ENCODE measurements around the gene NXPH2.

The NXPH2 gene

GRCh38 chr2:138779781-138780445 is at the start of gene NXPH2:
Gene NXPH2 (minus strand): TSS chr2:138780390. CDS start chr2:138780241, 149 bp downstream.
- DNase-seq (ENCODE audit: low read depth), result no peak

GRCh38 chr2:138829326-138829919 is 49.2 kb upstream of the NXPH2 start:
- no peak for DNase-seq (ENCODE audit: low read depth)

GRCh38 chr2:138827426-138828054 is 47.4 kb upstream of the NXPH2 start:
- DNase-seq (ENCODE audit: low read depth), result no peak

GRCh38 chr2:138823666-138824065 is 43.5 kb upstream of the NXPH2 start:
- no peak for DNase-seq (ENCODE audit: low read depth)

GRCh38 chr2:138819964-138820363 is 39.8 kb upstream of the NXPH2 start:
- no peak for DNase-seq (ENCODE audit: low read depth)

- DNase-seq (ENCODE audit: low read depth), result no peak
Observed at GRCh38 chr2:138818556-138818955, 38.4 kb upstream of the NXPH2 start.

- DNase-seq (ENCODE audit: low read depth), result no peak
Observed at GRCh38 chr2:138814123-138814898, 34.1 kb upstream of the NXPH2 start.

- no peak for DNase-seq (ENCODE audit: low read depth)
Observed at GRCh38 chr2:138811431-138811830, 31.2 kb upstream of the NXPH2 start.

- DNase-seq (ENCODE audit: low read depth), result no peak
Observed at GRCh38 chr2:138794724-138795123, 14.5 kb upstream of the NXPH2 start.

GRCh38 chr2:138787053-138787666 is 7.0 kb upstream of the NXPH2 start:
- no peak for DNase-seq (ENCODE audit: low read depth)

GRCh38 chr2:138782383-138782782 is 2.2 kb upstream of the NXPH2 start:
- DNase-seq (ENCODE audit: low read depth), result no peak

- DNase-seq (ENCODE audit: low read depth), result no peak
Observed at GRCh38 chr2:138780908-138781307, 718 bp upstream of the NXPH2 start.

- DNase-seq (ENCODE audit: low read depth), result no peak
Observed at GRCh38 chr2:138780446-138780880, 273 bp upstream of the NXPH2 start.

GRCh38 chr2:138779406-138779780 is 797 bp downstream of the NXPH2 start:
- DNase-seq (ENCODE audit: low read depth), result no peak

GRCh38 chr2:138777996-138778395 is 2.2 kb downstream of the NXPH2 start:
- DNase-seq (ENCODE audit: low read depth), result no peak

GRCh38 chr2:138775736-138776135 is 4.5 kb downstream of the NXPH2 start:
- no peak for DNase-seq (ENCODE audit: low read depth)

- no peak for DNase-seq (ENCODE audit: low read depth)
Observed at GRCh38 chr2:138771534-138771933, 8.7 kb downstream of the NXPH2 start.

GRCh38 chr2:138767101-138767500 is 13.1 kb downstream of the NXPH2 start:
- DNase-seq (ENCODE audit: low read depth), result no peak

- no peak for DNase-seq (ENCODE audit: low read depth)
Observed at GRCh38 chr2:138766464-138766863, 13.7 kb downstream of the NXPH2 start.

- no peak for DNase-seq (ENCODE audit: low read depth)
Observed at GRCh38 chr2:138763971-138764370, 16.2 kb downstream of the NXPH2 start.

GRCh38 chr2:138762533-138762932 is 17.7 kb downstream of the NXPH2 start:
- no peak for DNase-seq (ENCODE audit: low read depth)

GRCh38 chr2:138760676-138761075 is 19.5 kb downstream of the NXPH2 start:
- DNase-seq (ENCODE audit: low read depth), result no peak
